ENCODE measurements around the gene NPY4R2.
"Not testable (repeated sequence)": the region's sequence is repeated elsewhere in the genome, so short reads cannot be mapped to it uniquely, and the experiment has no call there.

DNA sequence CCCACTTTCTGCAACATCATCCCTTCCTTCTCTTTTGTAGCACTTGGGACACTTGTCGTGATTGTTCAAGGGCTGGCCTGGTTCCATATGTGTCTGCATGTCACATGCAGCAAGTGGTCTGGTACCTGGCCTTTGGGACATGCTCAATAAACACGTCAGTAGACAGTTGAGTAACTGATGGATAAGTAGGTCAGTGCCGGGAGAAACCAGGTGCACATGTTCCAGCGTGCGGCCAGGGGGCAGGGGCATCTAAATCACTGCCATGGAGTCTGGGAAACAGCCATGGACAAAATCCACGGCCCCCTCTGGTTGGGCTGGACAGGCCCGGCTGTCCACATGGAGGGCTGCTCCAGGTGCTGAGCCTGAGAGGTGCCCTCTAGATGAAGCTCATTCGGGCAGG is 47.6 kb upstream of the NPY4R2 start:
- TF ChIP-seq, protein P1, sequence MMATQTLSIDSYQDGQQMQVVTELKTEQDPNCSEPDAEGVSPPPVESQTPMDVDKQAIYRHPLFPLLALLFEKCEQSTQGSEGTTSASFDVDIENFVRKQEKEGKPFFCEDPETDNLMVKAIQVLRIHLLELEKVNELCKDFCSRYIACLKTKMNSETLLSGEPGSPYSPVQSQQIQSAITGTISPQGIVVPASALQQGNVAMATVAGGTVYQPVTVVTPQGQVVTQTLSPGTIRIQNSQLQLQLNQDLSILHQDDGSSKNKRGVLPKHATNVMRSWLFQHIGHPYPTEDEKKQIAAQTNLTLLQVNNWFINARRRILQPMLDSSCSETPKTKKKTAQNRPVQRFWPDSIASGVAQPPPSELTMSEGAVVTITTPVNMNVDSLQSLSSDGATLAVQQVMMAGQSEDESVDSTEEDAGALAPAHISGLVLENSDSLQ (IDR thresholded peaks at IDR 0.05), result not testable (repeated sequence)
- TF ChIP-seq TARDBP (IDR thresholded peaks at IDR 0.05); HDGF (IDR thresholded peaks at IDR 0.05; ENCODE audit: borderline replicate concordance); SP1 (IDR thresholded peaks at IDR 0.05); CTBP1 (IDR thresholded peaks at IDR 0.05; ENCODE audit: borderline replicate concordance); ZNF384 (IDR thresholded peaks at IDR 0.05); L3MBTL2 (conservative IDR thresholded peaks at IDR 0.05); BHLHE40 (IDR thresholded peaks at IDR 0.05; ENCODE audit: borderline replicate concordance); FOXM1 (IDR thresholded peaks at IDR 0.05; ENCODE audit: borderline replicate concordance); SUZ12 (IDR thresholded peaks at IDR 0.05): not testable (repeated sequence)

Measured in HEK293T (cell line).